ENCODE results near the gene AVP.
"Not testable (repeated sequence)": the region's sequence is repeated elsewhere in the genome, so short reads cannot be mapped to it uniquely, and the experiment has no call there.

The AVP gene, protein sequence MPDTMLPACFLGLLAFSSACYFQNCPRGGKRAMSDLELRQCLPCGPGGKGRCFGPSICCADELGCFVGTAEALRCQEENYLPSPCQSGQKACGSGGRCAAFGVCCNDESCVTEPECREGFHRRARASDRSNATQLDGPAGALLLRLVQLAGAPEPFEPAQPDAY

DNA sequence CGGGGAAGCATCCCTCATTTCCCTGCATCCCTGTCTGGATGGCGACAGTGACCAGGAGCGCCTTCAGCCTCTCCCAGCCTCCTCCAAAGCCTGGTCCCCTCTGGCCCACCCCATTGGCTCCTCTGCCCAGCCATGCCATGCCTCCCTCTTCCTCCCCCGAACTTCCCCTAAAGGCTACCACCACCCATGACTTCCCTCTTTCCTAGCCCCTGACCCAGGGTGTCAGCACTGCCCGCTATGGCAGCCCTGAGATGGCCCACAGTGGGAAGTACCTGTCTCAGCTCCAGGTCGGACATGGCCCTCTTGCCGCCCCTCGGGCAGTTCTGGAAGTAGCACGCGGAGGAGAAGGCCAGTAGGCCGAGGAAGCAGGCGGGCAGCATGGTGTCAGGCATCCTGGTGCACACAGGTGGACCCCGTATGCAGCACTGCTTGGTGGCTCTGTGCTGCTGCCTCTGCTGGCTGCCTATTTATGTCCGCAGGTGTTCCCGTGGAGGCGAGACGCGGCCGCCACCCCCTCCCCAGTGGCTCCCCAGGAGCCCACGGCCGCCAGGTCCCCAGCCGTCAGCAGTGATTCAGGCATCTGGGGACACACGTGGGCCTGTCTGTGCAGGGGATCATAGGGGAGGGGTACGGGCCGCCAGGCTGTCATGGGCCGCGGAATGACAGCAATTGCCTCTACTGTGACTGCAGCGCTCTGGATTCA, at the start of gene AVP:
Gene AVP, minus strand, starts transcription at position 442 of the 703 bp plus-strand sequence. Its CDS starts 50 bp downstream, at position 392.
- no peak for DNase-seq (ENCODE audit: low read depth in 2 of 2)

DNA sequence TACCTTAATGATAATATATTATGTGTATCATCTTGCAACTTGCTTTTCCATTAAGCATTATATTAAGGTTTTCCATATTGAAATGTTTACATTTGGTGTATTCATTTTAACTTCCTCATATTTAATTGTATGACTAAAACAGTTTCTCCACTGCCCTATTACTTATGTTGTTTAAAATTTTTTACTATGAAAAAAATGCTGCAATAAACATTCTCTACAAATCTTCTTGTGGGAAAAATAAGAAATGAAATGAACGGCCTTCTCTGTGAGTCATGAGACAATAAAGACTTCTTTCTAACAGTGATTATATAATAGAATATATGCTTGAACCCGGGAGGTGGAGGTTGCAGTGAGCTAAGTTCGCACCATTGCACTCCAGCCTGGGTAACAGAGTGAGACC, 49.6 kb upstream of the AVP start:
- DNase-seq (ENCODE audit: low read depth in 2 of 2): no peak

DNA sequence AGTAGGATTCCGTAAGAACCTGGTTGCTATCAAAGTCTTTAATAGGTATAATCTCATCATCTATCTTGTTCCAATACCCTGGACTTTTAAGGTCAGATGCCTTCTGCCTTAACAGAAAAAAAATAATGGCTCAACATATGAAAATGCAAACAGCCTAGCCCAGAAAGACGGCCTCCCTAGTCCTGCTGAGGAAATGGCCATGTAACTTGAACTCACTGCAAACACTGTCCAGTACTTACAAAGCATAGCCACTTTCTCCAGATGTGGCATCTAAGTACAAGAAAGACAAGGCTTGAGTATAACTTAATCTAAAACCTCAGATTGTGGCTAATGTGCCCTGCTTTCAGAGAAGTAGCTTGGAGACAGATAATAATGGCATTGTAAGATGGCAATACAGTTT, 48.6 kb upstream of the AVP start:
- DNase-seq (ENCODE audit: low read depth in 2 of 2): no peak

DNA sequence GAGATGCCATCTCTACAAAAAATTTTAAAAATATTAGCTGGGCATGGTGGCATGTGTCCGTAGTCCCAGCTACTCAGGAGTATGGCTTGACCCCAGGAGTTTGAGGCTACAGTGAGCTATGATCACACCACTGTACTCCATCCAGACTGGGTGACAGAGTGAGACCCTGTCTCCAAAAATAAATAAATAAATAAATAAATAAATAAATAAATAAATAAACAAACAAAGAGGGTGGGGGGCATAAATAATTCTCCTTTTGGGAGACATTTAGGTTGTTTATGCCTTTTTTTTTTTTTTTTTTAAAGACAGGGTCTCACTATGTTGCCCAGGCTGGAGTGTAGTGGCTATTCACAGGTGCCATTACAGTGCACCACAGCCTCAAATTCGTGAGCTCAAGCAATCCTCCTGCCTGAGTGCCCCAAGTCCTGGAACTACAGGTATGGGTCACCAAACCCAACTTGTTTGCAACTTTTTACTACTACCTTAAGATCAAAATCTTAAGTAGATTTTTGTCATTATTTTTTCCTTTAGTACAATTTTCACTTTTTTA, 45.6 kb upstream of the AVP start:
- DNase-seq (ENCODE audit: low read depth in 2 of 2): no peak

DNA sequence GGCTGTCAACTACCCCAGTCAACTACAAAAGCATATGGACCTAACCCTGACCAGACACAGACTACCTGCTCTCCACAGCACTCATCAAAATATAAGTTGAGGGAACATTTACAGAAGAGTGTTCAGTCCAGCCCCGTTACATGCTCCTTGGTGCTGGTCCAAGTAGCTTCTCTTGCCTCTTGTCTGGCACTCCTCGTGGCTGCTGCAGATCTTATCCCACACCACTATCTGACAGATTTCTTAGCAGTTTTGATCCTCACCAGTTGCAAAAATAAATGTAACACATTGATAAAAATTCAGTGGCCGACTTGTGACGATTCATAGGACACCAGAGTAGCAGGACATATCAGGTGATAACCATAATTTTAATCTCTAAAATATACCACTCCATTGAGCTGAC, 44.6 kb upstream of the AVP start:
- no peak for DNase-seq (ENCODE audit: low read depth in 2 of 2)

DNA sequence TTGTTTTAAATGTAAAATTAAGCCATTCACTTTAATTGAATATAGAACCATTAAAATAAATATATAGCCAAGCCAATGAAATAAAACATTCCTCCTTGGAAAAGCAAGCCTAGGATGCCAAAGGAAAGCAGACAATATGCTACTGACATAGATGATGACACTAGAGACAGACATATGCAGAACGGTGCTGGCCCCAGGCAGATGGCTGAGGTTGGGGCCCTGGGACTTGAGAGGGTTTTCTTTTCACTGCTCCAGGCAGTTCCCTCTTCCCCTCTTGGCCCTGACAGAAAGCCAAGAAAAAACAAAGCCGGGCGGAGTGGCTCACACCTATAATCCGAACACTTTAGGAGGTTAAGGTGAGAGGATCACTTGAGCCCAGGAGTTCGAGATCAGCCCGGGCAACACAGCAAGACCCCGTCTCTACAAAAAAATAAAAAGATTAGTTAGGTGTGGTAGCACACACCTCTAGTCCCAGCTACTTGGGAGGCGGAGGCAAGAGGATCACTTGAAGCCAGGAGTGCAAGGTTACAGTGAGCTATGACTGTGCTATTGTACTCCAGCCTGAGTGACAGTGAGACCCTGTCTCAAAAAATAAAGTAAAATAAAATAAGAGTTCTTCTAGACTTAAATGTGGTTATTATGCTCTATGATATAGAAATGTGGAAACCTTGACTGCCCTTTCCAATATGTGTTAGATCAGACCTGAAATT, 43.9 kb upstream of the AVP start:
- no peak for DNase-seq (ENCODE audit: low read depth in 2 of 2)

DNA sequence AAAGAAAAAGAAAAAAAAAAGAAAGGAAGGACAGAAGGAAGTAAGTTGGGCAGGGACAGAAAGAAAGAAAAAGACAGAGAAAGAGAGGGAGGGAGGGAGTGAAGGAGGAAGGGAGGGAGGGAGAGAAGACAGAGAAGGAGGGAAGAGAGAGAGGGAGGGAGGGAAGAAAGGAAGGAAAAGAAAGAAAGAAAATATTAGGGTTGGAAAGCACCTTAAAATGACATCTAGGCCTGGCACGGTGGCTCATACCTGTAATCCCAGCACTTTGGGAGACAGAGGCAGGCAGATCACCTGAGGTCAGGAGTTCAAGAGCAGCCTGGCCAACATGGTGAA, 42.0 kb upstream of the AVP start:
- no peak for DNase-seq (ENCODE audit: low read depth in 2 of 2)

DNA sequence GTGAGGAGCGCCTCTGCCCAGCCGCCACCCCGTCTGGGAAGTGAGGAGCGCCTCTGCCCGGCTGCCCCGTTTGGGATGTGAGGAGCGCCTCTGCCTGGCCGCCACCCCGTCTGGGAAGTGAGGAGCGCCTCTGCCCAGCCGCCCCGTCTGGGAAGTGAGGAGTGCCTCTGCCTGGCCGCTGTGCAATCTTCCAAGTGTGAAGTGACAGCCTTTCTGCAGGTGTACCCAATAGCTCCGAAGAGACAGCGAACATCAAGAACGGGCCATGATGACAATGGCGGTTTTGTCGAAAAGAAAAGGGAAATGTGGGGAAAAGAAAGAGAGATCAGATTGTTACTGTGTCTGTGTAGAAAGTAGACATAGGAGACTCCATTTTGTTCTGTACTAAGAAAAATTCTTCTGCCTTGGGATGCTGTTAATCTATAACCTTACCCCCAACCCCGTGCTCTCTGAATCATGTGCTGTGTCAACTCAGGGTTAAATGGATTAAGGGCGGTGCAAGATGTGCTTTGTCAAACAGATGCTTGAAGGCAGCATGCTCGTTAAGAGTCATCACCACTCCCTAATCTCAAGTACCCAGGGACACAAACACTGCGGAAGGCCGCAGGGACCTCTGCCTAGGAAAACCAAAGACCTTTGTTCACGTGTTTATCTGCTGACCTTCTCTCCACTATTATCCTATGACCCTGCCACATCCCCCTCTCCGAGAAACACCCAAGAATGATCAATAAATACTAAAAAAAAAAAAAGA, 41.4 kb upstream of the AVP start:
- DNase-seq (ENCODE audit: low read depth in 2 of 2): not testable (repeated sequence)

DNA sequence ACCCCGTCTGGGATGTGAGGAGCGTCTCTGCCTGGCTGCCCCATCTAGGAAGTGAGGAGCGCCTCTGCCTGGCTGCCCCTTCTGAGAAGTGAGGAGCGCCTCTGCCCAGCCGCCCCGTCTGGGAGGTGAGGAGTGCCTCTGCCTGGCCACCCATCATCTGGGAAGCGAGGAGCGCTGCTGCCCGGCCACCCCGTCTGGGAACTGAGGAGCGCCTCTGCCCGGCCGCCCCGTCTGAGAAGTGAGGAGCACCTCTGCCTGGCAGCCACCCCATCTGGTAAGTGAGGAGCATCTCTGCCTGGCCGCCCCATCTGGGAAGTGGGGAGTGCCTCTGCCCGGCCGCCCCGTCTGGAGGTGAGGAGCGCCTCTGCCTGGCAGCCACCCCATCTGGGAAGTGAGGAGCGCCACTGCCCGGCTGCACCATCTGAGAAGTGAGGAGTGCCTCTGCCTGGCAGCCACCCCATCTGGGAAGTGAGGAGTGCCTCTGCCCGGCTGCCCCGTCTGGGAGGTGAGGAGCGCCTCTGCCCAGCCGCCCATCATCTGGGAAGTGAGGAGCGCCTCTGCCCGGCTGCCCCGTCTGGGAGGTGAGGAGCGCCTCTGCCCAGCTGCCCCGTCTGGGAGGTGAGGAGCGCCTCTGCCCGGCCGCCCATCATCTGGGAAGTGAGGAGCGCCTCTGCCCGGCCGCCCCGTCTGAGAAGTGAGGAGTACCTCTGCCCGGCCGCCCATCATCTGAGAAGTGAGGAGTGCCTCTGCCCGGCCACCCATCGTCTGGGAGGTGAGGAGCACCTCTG, 40.4 kb upstream of the AVP start:
- not testable (repeated sequence) for DNase-seq (ENCODE audit: low read depth in 2 of 2)

DNA sequence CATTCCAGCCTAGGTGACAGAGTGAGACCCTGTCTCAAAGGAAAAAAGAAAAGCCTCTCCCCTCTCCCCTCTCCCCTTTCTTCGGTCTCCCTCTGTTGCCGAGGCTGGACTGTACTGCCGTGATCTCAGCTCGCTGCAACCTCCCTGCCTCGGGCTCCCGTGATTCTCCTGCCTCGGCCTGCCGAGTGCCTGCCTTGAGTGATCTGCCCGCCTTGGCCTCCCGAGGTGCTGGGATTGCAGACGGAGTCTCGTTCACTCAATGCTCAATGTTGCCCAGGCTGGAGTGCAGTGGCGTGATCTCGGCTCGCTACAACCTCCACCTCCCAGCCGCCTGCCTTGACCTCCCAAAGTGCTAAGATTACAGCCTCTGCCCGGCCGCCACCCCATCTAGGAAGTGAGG, 39.6 kb upstream of the AVP start:
- not testable (repeated sequence) for DNase-seq (ENCODE audit: low read depth in 2 of 2)

DNA sequence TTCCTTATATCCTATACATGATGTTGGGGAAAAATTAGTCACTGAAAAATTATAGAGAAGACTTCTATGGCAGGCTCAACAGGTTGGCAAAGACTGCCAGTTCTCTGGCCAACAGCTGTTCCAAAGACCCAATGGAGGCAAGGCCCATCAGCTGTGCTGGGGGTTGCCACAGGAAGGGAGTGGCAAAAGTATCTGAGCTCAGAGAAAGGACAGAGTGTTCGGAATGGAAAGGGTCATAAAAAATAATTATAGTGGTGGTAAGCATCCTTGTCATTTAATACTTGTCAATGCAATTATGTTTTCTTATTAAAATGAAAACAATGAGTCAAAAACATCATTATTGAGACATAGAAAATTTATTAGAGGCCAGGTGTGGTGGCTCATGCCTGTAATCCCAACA, 39.0 kb upstream of the AVP start:
- DNase-seq (ENCODE audit: low read depth in 2 of 2): no peak

DNA sequence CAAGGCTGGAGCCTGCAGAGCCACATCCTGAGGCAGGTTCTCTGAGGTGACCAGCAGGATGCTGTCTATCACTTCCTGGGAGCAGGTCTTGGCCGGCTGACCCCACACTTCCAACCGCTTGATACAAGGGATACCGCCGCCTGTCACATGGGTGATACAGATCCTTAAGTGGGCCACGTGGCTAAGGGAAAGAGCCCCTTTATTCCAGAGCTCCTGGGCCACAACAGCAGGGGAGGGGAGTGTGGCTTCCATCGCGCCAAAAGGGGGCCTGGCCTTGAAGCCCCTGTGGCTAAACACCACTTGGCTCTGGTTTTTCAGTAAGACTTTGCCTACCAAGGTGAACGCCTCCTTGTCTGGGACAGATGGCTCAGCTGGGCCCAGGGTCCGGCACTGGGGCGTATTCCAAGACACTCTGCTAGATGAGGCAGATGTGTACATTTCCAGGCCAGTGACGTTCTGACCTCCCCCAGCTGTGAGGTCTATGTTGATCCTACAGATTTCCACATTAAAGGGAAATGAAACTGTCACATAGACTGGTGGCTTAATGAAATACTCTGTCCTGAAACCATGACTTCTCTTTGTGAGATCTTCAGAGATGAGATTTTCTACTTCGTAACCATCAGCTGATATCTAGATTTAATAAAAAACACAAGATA, 37.6 kb upstream of the AVP start:
- DNase-seq (ENCODE audit: low read depth in 2 of 2): no peak

DNA sequence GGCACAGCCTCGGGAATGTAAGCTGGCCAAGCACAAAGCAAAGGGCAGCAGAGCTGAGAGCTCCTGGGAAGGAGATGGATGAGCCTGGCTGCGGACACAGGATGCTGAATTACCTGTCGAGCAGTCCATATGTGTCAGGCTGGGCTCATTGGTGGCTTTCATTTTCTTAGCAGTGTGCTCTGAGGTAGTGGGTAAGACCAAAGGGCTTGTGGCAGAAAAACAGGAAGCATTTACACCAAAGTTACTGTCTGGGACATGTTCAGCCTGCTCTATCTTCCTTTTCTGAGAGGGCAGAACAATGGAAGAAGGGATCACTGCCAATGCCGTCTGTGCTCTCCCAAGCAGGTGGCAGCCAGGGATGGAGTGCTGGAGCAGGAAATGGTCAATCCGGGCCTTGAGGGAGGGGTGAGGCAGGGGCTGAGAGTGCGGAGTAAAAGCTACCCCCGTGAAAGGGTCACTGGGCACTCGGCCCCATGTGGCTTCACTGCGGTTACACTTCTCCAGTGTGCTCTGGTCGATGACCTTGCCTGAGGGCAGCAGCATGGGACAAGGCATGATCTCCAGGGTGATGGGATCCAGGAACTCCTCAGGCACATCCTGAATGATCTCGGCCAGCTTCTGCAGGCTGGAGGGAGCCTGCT, 36.9 kb upstream of the AVP start:
- no peak for DNase-seq (ENCODE audit: low read depth in 2 of 2)

DNA sequence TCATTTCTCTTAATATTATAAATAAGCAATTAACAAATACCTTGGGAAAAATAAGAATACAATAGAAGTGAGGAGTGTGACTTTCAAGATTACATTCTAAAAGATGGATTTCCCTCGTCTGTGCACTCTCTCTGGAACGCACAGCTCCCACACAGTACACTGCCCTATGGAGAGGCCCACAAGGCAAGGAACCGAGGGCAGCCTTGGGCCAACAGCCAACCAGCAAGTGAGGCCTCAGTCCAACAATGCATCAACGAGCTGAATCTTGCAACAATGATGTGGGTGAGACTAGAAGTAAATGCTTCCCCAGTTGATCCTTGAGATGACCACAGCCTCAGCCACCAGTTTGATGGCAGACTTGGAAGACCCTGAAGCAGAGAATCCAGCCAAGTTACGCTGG, 34.5 kb upstream of the AVP start:
- DNase-seq (ENCODE audit: low read depth in 2 of 2): no peak

DNA sequence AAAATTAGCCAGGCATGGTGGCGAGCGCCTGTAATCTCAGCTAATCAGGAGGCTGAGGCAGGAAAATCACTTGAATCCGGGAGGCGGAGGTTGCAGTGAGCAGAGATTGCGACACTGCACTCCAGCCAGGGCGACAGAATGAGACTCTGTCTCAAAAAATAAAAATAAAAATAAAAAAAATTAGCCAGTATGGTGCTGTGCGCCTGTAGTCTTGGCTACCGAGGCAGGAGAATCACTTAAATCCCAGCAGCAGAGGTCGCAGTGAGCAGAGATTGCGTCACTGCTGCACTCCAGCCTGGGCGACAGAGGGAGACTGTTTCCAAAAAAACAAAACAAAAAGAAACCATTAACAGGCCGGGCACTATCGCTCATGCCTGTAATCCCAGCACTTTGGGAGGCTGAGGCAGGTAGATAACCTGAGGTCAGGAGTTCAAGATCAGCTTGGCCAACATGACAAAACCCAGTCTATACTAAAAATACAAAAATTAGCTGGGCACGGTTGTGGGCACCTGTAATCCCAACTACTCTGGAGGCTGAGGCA, 33.4 kb upstream of the AVP start:
- DNase-seq (ENCODE audit: low read depth in 2 of 2): peak; percentile 29 to 33

DNA sequence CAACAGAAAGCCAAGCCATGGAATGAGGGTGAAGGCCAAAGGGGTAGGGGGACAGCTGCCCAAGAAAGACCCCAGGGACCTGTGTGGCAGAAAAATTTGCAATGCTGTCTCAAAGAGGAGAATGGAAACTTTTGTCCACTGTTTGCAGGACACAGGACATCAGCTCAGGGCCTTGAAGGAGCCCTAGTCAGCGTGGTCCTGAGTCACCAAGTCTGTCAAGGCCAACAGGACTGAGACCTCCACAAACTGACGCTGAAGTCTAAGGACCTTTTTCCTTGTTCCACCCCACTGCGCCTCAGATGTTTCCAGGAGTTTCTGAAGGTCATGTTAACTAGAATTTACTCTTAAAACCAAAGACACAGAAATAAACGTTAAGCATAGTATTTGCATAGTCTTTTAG, 31.8 kb upstream of the AVP start:
- no peak for DNase-seq (ENCODE audit: low read depth in 2 of 2)

DNA sequence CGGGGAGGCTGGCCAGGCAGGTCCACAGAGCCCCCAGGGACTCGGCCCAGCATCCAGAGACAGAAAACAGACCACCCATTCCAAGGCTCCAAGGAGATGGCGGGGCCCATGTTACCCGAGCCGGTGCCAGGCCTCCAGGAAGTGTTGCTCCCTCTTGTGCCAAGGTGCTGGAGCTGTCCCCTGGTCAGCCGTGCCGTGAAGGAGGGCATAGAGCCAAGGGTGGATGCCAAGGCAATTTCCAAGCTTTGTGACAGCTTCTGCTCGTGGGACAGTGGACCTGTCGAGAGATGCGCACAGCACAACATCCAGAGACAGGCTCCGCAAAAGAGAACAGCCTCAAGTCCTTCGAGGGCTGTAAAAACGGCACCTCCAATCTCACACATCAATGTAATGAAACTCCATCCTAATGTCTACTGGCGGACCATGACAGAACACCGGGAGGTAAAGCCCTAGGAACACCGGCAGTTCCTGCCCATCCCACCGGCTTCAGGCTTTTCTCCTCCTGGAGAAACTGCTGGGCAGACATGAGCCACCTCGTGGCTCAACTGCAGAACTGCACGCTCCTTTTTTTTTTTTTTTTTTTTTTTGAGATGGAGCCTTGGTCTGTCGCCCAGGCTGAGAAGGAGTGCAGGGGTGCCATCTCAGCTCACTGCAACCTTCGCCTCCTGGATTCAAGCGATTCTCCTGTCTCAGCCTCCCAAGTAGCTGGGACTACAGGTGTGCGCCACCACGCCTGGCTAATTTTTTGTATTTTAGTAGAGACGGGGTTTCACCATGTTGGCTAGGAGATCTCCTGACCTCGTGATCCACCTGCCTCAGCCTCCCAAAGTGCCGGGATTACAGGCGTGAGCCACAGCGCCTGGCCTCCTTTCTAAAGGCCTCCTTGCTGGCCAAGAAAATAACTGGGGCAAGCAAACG, 30.9 kb upstream of the AVP start:
- DNase-seq (ENCODE audit: low read depth in 2 of 2): no peak

DNA sequence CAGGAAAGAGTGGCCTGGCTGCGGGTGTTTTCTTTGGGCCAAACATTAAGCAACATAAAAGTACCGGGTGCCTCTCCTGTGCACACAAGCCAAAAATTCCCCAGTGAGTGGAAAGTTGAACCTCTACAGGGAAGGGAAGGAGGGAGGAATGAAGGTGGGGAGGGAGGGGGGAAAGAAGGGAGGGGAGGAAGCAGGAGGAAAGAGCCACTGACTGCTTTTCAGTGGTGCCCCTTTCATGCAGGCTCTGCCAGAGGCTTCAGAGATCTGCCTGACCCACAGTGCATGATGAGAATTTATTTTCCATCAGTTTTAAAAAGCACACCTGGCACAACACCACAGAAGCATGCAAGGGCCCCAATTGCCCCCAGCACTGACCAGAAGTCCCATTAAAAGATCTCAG, 27.5 kb upstream of the AVP start:
- DNase-seq (ENCODE audit: low read depth in 2 of 2): no peak

DNA sequence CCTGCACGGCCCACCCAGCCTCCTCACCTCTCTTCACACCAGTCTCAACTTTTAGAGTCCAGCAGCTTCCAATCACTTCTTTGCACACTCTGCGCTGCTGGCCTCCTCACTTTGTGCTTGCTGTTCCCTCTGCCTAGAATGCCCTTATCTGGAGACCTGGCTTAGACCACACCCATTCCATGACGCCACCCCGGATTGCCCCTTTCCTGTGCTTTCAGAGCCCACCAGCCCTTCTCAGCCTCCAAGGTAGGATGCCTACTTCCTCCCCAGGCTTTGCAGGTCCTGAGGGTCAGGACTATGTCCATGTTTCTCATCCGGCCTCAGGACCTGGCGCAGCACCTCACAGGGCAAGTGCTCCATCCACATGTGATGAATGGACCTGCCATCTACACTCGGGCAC, 27.0 kb upstream of the AVP start:
- DNase-seq (ENCODE audit: low read depth in 2 of 2): no peak

Data from stimulated activated CD4-positive, alpha-beta T cell treated with anti-CD3 and anti-CD28 coated beads, Interleukin-4, amount 100 ng/mL, for 48 hours (primary cell).